A172 (cell line): Measurements from ENCODE around the gene IDI2. TPM values are rescaled to one million over a fixed set of nuclear protein-coding genes. Genes with fewer than 3 reads are reported as not detected.
"Not testable (repeated sequence)": the region's sequence is repeated elsewhere in the genome, so short reads cannot be mapped to it uniquely, and the experiment has no call there.

Experiments
- DNase-seq: peaks from one replicate; pipeline ENCODE4 v3.0.0-alpha.2; 2015; ENCODE audit warnings: low spot score
- total RNA-seq: library from RNA; depleted of rRNA; stranded (reverse); fragments of >200 nt; shearing (Covaris generic); gene quantifications from 2 replicates; pipeline ENCODE4 v1.2.3, GENCODE V29; 2014; rRNA removed

The IDI2 gene
- not detected in 2 replicates for total RNA-seq

DNA sequence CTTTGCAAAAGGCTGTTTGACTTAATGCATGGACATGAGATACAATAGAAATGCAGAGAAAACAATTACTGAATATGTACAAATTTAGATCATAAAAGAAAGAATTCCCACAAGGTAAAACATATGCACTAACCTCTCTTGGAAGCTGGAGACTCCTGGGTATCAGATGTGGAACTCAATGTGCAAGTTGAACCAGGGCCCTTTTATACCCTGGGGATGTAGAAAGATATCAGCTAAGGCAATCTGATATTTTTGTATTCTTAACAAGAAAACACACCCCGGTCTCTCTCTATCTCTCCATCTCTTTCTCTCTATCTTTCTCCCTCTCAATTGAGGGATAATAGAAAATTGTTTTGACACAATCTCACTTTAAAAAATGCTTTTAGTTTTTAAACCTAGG, at the start of gene IDI2:
Gene IDI2, minus strand, starts transcription at position 177 of the 400 bp plus-strand sequence. CDS start 1,136 bp downstream, outside the sequence.
- no peak for DNase-seq

DNA sequence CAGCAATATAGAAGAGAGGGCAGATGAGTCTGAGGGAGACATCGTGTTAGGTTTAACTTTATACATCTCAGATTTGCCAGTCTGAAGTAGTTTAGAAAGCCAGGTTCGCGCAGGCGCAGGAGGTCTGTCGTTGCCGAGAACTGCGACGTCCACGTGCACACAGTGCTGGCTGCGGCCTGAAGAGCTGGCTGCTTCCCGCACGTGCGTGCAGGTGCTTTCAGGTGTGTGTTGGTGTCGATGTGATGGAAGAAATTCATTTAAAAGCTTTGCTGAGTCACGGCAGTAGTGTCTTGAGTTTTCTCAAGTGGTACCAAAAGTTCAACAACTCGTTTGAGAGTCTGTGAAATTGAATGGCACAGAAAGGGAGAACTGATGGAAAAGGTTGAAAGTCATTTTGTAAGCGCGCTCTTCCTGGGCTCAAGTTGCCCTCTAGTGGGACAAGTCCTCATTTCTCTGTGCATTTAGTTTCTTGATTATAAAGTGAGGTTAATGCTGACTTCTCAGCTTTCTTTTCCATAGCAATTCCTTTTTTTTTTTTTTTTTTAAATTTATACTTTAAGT, 49.2 kb upstream of the IDI2 start:
- peak; percentile 11 for DNase-seq

GRCh38 chr10:1074052-1074747, 48.5 kb upstream of the IDI2 start:
- no peak for DNase-seq

GRCh38 chr10:1070919-1071318, 45.3 kb upstream of the IDI2 start:
- DNase-seq: no peak

GRCh38 chr10:1068380-1069361, 43.0 kb upstream of the IDI2 start:
- DNase-seq: no peak

- DNase-seq: not testable (repeated sequence)
Measured at GRCh38 chr10:1066734-1067133, 41.1 kb upstream of the IDI2 start.

DNA sequence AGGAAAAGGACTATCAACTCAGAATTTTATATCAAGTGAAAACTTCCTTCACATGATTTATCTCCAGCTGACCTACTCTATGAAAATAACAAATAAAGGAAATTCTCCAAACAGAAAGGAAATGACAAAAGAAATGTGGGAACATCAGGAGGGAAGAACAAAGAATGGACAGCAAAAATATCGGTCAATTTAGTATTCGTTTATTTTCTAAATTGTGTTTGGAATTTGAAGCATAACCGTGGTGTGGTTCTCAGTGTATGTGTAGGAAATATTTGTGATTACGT, 39.2 kb upstream of the IDI2 start:
- DNase-seq: no peak

DNA sequence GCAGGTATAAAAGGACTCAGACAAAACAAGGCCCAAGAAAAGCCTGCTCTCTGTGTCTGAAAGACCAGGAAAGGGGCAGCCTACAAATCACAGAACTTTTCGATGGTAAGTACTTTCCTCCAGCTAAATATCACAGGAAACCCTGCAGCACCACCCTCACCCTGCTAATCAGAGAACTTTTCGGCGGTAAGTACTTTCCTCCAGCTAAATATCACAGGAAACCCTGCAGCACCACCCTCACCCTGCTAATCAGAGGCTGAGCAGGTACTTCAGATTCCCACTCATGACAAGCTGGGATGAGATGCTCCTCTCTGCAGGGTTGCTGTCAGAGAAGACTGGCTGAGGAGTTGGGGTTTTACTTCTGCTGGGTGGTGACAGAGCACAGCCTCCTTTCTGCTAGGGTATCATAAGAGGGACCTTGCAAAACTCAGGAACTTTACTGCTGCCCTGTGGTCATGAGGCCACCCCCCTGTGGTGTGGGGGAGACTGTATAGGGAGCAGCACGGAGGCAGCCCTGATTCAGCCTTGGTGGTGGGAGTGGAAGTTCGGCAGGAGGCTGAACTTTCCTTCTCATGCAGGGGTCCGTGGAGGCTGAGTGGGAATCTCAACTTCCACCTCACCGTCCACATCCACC, 37.7 kb upstream of the IDI2 start:
- no peak for DNase-seq

DNA sequence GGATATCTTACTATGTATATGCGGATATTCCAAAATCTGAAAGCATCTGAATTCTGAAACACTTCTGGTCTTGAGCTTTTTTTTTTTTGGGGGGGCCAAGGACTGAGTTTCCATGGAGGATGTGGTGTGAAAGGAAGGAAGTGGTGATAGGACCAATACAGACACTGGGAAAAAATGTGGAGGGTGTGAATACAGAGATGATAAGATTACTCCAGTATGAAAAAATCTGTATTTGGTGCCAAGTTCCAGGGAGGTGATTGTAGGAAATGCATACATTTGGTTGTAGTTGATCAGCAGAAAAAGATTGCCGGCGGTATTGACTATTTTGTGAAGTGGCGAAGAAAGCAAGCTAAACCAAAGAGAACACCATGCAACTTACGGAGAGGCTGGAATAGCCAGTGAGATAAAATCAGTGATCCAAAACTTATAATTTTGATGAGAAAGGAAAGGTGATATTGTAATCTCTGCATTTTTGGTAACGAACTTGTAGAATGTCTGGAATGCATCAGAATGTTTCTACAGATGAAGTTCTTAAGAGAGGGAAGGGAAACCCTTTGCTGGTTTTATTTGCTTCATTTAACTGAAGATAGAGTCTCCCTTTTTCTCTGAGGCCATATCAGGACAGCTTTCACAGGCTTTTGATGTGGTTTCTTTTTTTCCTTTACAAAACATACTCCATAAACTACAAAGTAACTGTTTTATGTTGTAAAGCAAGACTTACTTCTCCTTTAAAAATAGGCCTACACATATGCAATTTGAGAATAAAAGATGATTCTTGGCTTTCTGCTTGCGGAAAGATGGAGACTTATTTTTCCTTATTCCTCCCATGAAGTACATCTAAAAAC, 36.5 kb upstream of the IDI2 start:
- DNase-seq: peak; percentile 48

- no peak for DNase-seq
Measured at GRCh38 chr10:1059902-1060301, 34.2 kb upstream of the IDI2 start.

DNA sequence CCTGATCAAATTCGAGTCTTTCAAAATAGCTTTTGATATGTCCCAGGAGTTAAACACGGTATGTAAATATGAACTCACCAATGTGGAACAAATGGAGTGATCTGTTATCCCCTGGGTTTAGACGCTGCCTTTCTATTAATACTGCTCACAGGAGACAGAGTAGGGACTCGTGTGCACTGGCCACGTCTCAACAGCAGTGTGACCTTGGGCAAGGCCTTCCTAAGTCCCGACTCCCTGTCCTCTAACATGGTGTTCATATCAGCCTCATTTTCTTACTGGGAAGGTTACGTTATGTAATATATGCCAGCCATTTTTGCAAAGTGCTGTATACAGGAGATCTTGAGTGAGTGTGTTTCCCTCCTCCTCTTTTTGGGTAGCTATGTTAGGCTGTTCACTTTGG, 32.4 kb upstream of the IDI2 start:
- DNase-seq: no peak

DNA sequence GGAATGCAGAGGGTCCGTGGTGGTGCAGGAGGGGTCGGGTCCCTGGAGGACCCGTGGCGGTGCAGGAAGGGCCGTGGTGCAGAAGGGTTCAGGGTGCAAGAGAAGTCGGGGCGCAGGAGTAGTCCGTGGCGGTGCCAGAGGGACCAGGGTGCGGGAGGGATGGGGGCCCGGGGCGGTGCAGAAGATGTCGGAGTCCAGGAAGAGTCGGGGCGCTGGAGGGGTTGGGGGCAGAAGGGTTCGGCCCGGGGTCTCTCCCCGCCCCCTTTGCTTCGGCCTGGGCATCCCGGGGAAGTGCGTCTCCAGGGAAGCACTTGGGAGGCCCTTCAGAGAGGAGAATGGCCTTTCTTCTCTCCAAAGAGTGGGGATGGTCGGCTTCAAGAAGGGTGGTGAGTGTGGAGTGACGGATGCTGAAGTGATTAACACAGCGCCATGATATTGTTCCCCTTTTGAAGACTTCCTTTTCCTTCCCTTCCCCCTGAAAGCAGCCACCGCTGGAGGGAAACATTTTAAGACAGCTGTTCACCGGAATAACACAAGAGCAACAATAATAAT, 31.5 kb upstream of the IDI2 start:
- DNase-seq: no peak

DNA sequence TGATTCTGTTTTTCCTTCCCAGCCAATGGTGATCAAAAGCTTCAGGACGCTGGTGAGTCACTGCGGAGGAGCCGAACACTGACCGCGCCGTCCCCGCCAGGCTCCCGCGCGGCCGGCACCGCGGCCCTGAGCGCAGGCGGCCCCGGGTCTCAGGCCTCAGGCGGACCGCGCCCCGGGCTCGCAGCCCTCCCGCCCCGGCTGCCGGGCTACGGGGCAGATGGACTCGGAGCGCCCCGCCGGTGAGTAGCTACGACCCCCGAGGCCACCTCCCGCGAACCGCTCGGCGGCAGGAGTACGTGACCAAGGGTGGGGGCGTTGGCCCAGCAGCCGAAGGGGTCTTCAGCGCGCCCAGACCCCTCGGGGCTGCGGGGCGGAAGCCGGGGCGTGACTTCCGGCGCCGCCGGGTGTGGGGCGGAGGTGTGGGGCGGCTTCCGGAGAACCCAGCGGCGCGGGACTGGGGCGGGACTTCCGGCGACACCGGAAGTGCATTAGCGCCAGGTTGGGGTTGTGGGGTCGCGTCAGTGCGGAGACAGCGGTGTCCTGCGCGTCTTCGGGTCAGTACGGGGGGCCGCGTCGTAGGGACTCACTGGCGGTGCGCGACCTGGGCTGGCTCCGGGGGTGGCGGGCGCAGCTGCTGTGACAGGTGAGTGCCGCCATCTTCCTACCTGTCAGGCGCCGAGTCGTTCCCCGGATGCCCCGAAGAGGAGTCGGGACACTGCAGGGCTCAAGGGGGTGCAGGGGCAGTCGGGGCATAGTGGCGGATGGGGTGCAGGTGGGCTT, 30.9 kb upstream of the IDI2 start, which contains the start of gene WDR37:
Gene WDR37, plus strand, starts transcription at position 60 of the 780 bp plus-strand sequence. CDS start 15,771 bp downstream, outside the sequence.
- DNase-seq: peak; percentile 79

GRCh38 chr10:1054684-1055083, 29.0 kb upstream of the IDI2 start:
- no peak for DNase-seq

DNA sequence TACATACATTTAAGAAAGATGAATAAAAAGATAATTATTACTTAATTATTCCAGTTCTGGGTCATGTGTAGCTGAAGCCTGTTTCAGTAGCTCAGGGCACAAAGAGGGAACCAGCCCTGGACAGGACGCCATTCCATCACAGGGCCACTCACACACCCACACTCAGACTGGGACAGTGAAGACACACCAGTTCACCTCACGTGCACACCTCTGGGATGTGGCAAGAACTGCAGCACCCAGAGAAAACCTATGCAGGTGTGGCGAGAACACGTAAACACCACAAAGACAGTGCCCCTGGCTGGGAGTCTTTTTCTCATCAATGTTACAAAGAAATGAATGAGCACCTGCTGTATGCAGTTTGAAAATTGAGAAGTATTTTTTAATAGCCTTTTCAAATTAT, 24.9 kb upstream of the IDI2 start:
- no peak for DNase-seq

- no peak for DNase-seq
Measured at GRCh38 chr10:1050145-1050544, 24.5 kb upstream of the IDI2 start.

GRCh38 chr10:1049425-1049958, 23.8 kb upstream of the IDI2 start:
- no peak for DNase-seq

GRCh38 chr10:1048732-1049424, 23.2 kb upstream of the IDI2 start, which contains the start of gene IDI1:
TSS of gene IDI1 (minus strand) at chr10:1049119. CDS start at chr10:1049003, 116 bp downstream.
- peak; percentile 97 for DNase-seq

- DNase-seq: peak; percentile 21
Measured at GRCh38 chr10:1048349-1048731, 22.7 kb upstream of the IDI2 start.
